GM04504 (cell line): ENCODE data around the gene ENOPH1.
"Not testable (repeated sequence)": the region's sequence is repeated elsewhere in the genome, so short reads cannot be mapped to it uniquely, and the experiment has no call there.

Source experiments
- DNase-seq: peaks from one replicate; pipeline ENCODE4 v3.0.0-alpha.2; 2012; ENCODE audit warnings: low read depth

The ENOPH1 gene

GRCh38 chr4:82428969-82429727, 1.2 kb upstream of the ENOPH1 start:
- peak; percentile 80 for DNase-seq

DNA sequence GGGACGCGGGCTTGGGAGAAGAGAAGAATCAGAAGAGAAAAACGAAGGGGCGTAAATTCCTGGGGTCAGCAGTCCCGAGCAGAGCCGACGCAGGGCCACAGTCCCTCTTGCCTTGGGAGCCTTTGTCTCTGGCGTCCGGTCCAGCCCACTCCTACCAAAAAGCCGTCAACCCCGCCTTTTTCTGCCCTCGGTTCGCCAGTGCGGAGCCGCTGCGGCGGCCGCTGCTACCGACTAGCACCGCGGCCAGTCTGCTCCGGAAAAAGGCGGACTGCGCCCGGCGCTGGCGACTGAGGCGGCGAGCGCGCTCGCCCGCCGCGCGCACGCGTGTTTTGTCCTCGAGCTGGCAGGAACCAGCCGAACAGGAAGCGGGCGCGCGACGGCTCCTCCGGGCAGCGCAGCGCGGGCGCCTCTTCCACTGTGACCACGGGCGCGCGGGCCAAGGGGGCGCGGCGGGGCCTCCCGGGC, 630 bp upstream of the ENOPH1 start:
- no peak for DNase-seq

- no peak for DNase-seq
Measured at GRCh38 chr4:82430964-82431745, 765 bp downstream of the ENOPH1 start.

GRCh38 chr4:82431831-82432230, 1.4 kb downstream of the ENOPH1 start:
- DNase-seq: no peak

DNA sequence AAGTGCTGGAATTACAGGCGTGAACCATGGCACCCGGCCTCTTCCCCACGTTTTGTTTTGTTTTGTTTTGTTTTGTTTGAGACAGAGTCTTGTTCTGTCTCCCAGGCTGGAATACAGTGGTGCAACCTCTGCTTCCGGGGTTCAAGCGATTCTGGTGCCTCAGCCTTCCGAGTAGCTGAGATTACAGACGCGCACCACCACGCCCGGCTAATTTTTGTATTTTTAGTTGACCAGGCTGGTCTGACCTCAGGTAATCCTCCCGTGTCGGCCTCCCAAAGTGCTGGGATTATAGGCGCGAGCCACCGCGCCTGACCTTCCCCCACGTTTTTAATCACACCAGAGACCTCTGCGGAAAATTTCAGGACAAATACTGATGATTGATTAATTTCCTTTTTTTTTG, 2.2 kb downstream of the ENOPH1 start:
- no peak for DNase-seq

GRCh38 chr4:82433791-82434190, 3.4 kb downstream of the ENOPH1 start:
- no peak for DNase-seq

DNA sequence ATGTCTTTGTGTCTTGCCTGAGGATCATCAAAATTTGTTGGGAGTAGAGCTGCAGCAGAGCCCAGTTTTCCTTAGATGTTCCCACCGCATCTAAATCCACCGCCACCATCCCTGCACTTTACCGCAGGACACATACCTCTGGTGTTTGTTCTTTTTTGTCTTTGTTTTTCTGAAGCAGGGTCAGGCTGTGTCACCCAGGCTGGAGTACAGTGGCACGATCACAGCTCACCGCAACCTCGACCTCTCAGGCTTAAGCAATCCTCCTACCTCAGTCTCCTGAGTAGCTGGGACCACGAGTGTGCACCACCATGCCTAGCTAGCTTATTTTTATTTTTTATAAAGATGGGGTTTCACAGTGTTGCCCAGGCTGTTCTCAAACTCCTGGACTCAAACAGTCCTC, 4.6 kb downstream of the ENOPH1 start:
- DNase-seq: no peak

DNA sequence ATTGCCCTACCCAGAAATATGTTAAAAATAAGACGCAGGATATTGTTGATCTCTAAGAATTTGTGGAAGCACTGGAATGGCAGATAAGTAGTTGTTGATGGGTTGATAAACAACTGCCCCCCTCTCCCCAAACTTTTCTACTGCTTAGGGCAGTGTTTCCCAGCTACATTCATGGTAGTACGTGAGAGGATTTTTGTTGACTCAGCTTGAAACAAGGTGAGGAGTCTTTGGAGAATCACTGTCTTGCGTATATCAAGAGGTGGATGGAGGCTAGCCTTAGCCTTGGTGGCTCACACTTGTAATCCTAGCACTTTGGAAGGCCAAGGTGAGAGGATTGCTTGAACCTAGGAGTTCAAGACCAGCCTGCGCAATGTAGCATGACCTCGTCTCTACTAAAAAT, 5.7 kb downstream of the ENOPH1 start:
- DNase-seq: no peak

GRCh38 chr4:82436780-82437179, 6.4 kb downstream of the ENOPH1 start:
- no peak for DNase-seq

DNA sequence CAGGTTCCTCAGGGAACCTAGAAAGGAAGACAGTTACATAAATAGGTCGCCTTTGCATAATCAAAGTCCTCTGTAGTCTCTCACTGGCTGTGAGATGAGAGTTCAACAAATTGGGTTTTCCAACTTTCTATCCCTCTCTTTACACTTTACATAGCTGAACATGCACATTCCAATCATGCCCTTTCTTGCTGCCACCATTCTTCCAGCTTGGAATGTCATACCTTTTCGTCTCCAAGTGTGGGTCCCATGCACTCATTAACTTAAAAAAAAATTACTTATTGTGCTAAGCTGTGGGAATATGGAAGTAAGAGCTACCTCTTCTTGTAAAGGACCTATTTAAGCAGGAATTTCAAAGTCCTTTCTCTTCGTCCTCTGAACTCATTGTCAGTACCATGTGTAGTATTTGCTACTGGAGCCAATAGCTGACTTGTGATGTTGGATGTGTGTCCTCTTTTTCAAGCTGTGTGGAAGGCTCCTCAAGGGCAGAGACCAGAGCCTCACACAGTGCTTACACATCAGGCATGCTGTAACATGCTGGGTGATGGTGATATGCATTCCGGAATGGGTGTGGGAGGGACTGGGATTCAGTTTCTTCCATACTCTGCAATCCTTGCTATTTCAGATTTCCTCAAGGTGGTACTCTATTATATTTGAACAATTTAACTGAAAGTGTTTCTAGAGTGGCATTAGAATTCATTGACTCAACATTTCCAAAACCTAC, 7.1 kb downstream of the ENOPH1 start:
- no peak for DNase-seq

DNA sequence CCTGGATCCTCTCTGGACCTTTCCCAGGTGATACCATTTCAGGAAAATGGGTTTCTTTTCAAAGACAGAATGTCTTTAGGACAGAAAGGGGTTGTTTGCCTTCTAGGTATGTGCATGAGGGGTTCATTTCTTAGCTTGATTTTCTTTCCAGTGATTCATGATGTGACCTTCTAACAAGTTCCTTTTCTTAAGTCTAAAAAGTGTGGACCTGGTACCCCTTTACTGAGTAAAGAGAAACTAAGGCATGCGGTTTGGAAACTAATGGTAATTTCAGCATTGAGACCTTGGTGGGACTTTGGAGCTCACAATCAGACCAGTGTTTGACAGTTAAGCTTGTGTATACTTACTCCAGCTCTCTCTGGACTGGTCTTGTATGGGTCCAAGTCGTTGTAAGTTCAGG, 8.7 kb downstream of the ENOPH1 start:
- DNase-seq: no peak

- DNase-seq: no peak
Measured at GRCh38 chr4:82447886-82448285, 17.5 kb downstream of the ENOPH1 start.

DNA sequence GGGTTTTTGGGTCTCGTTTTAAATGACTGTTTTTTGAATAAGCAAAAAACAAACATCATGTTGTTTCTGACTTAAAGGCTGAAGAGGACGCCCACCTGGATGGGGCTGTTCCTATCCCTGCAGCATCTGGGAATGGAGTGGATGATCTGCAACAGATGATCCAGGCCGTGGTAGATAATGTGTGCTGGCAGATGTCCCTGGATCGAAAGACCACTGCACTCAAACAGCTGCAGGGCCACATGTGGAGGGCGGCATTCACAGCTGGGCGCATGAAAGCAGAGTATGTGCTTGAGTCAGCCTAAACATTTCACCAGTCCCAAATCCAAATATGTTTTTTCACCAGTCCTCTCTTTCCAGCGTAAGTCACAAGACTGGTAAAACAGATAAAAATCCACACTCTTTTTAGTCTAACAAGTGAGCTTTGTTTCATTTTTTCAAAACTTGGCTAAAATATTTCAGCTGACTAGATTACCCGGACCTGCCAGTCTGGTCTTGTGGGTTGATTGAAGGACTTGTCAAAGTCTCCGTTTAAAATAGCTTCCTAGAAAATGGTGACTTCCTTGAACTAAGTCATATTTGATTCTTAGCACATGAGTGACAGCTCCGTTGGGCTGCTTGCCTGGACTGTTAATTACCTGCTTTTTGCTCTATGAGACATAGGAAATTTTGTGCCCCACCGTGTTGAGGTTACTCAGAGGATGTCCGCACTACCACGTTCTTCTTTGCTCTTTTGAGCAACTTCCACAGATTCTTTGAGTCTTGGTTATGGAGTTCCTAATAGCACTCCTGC, 20.8 kb downstream of the ENOPH1 start:
- no peak for DNase-seq

DNA sequence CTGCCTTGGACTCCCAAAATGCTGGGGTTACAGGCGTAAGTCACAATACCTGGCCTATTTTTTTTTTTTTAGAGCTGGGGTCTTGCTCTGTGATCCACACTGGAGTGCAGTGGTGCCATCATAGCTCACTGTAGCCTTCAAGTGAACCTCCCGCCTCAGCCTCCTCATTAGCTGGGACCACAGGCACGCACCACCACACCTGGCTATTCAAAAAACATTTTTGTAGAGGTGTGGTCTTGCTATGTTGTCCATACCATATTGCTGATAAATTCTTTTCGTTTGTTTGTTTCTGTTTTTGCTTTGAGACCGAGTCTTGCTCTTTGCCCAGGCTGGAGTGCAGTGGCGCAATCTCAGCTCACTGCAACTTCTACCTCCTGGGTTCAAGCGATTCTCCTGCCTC, 21.6 kb downstream of the ENOPH1 start:
- DNase-seq: no peak

GRCh38 chr4:82457266-82457665, 26.9 kb downstream of the ENOPH1 start:
- DNase-seq: no peak

DNA sequence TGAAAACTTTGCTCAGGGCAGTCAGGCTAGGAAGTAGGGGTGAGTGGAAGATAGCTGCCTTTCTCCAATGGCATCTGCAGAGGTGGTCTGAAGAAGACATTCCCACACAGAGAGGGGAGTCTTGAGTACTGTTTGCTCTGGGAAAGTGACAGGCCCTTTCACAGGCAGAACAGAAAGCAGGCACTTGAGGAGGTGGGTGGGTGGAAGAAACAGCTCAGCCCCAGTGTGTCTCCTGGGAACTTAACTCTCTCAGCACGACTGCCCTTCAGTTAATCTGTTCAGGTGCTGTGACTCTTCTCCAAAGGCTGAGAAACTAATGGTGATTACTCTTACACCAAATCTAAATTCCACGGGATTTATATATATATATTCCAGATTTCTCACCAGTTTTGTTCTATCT, 28.3 kb downstream of the ENOPH1 start:
- DNase-seq: no peak

- no peak for DNase-seq
Measured at GRCh38 chr4:82461710-82462109, 31.3 kb downstream of the ENOPH1 start.

DNA sequence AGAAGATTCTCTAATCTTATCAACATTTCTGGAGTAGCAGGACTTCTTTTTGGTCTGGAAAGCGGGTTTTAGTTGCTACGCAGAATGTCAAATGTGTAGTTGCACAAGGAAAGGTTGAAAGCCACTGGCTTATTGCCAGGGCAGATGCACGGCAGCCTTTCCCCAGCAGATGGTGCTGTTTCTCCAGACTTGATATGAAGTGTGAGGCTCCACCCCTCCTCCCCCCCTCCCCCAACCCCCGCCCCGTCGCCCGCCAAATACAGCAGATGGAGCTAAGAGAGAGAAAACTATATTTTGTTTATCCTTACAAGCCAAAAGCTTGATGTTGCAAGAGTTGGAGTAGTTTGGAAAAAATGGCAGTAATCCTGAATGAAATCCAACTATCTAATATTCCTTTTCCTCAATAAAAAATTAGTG, 32.0 kb downstream of the ENOPH1 start:
- DNase-seq: peak; percentile 77

GRCh38 chr4:82463221-82463620, 32.8 kb downstream of the ENOPH1 start:
- DNase-seq: no peak

DNA sequence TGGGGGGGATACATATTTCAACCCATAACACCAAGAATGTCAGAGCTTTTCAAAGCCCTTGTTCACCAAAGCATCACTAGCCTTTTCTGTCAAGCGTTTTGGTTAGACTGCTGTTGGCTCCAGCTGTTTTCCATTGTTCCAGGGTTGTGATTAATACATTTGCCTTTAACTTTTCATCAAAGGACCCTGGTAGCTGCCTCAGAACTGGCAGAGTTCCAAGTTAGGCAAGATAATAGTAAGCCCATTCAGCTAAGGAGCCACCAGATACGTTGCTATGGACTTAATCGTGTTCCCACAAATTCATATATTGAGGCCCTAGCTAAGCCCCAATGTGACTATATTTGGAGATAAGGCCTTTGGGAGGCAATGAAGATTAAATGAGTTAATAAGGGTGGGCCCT, 37.1 kb downstream of the ENOPH1 start:
- no peak for DNase-seq

DNA sequence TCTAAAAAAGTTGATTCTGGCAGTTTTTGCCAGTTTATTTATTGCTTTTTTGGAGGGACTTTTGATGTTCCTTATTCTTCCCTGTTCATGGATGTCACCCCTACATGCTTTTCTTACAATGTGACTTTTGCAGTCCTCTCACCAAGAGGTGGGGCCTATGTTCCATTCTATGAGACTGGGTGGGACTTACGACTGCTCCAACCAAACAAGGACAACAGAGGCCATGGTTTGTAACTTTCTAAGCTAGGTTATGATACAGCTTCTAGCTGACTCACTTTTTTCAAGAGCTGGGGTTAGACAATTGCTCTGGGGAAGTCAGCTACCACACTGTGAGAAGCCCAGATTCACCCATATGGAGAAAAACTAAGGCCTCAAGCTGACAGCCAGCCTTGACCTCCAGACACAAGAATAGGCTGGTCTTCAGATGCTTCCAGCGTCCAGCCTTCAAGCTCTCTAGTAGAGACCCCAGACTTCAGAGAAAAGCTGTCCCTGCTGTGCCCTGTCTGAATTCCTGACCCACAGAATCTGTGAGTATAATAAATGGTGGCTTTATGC, 39.5 kb downstream of the ENOPH1 start:
- peak; percentile 27 for DNase-seq

GRCh38 chr4:82473080-82473479, 42.7 kb downstream of the ENOPH1 start:
- DNase-seq: not testable (repeated sequence)
